Dermis microvascular lymphatic vessel endothelial cell (primary cell): ENCODE data around the gene IL1RL2. TPM values are rescaled to one million over a fixed set of nuclear protein-coding genes. Genes with fewer than 3 reads are reported as not detected.

Source experiments
- DNase-seq, 2 donors: peaks; one replicate each; pipeline versions ENCODE4 v3.0.0 to v3.0.0-alpha.2; 2010; ENCODE audit warnings: low read depth in 2 of 2
- total RNA-seq: library from RNA; depleted of rRNA; stranded (reverse); fragments of >200 nt; gene quantifications from 2 replicates; pipeline ENCODE4 v1.2.1, GENCODE V29; 2014

The IL1RL2 gene
- total RNA-seq, 1 donor from 2014 or later: 0.13 TPM

- no peak for DNase-seq
Measured at GRCh38 chr2:102264952-102265351, 78.1 kb downstream of the IL1RL2 start.

- DNase-seq: no peak
Measured at GRCh38 chr2:102266204-102266603, 79.4 kb downstream of the IL1RL2 start.

- no peak for DNase-seq
Measured at GRCh38 chr2:102267774-102268173, 81.0 kb downstream of the IL1RL2 start.

GRCh38 chr2:102268510-102269199 is 81.8 kb downstream of the IL1RL2 start:
- no peak for DNase-seq

DNA sequence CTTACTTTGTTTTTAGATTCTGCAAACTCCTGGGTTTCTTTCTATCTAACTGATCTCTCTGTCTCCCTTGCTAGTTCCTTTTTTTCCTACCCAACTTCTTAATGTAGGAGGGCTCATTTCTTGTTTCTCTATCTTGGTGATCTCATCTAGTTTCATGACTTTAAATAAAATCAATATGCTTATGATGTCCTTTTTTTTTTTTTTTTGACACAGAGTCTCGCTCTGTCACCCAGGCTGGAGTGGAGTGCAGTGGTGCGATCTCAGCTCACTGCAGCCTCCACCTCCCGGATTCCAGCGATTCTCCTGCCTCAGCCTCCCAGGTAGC is 82.3 kb downstream of the IL1RL2 start:
- no peak for DNase-seq

- DNase-seq: no peak
Measured at GRCh38 chr2:102271844-102272243, 85.0 kb downstream of the IL1RL2 start.

GRCh38 chr2:102273619-102274211 is 86.9 kb downstream of the IL1RL2 start:
- peak in 1 of 2 donors; percentile 59 for DNase-seq

DNA sequence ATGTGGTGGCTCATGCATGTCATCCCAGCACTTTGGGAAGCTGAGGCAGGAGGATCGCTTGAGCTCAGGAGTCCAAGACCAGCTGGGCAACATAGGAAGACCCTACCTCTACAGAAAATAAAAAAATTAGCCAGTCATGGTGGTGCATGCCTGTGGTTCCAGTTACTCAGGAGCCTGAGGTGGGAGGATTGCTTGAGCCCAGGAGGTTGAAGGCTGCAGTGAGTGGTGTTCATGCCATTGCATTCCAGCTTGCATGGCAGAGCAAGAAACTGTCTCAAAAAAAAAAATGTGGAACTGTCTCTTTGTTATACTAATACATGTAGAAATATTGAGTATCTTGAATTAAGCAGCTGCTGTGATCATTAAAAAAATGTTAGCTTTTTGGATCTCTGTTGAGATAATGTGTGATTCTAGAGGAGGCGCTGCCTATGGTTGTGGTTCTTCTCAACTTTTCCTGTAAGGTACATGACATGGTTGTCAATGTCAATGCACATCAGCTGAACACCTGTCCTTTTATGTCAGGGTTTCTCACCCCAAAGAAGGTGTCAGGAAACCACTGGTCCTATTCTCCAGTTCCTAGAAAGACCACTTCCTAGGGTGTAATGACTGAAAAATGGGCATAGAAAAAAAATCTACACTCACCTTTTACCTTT is 89.9 kb downstream of the IL1RL2 start:
- no peak for DNase-seq

DNA sequence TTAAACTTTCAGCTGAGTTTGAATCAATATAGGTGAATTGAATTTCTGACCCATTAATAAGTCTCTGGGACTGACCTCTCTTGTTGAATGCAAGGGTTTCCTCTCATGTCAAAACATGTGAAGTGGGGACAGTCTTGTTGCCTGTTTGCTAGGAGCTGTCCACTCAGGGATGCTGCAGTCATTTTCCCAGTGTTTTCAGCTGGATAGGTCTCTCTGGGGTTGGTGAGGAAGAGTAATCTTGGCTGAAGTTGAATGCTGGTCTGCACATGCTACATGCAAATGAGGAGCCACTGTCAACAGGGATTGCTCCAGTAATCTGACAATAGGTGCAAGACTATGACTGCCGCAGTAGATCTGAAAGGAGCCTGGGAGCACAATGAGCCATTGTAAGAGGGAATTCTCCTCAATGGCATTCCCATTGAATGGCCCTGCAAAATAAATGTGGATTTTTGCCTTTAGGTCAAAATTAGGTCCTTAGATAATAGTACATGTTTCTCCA is 90.4 kb downstream of the IL1RL2 start:
- DNase-seq: no peak

DNA sequence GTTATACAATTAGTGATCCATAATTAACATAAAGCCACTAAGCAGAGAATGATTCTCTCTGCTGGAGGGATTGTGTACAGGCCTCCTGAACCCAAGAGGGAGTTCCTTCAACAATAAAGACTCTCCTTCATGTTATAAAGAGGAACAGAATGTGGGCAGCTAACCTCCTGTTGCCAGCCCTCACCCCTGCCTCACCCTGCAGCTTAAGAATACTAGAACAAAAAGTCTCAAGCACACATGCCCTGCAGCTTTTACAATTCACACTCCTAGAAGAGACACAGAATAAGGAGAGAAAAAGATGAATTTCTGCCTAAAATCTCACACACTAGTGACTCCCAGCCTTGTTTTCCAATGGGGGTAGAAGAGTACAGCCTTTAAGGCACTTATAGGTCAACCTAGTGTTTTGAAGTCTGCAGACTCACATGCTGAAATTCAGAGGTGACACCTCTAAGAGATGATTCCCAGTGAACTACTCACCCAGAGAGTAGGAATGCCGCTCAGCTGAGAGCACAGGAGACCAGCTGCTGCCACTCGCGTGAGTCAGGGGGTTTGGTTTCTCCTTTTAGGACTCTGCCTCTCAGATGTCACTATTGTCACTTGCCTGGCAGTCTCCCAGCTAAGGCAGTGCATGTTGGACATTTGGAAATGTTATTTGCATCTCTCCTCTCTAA is 92.0 kb downstream of the IL1RL2 start:
- no peak for DNase-seq

GRCh38 chr2:102279391-102279735 is 92.5 kb downstream of the IL1RL2 start:
- no peak for DNase-seq

GRCh38 chr2:102282678-102283091 is 95.9 kb downstream of the IL1RL2 start:
- DNase-seq: no peak

DNA sequence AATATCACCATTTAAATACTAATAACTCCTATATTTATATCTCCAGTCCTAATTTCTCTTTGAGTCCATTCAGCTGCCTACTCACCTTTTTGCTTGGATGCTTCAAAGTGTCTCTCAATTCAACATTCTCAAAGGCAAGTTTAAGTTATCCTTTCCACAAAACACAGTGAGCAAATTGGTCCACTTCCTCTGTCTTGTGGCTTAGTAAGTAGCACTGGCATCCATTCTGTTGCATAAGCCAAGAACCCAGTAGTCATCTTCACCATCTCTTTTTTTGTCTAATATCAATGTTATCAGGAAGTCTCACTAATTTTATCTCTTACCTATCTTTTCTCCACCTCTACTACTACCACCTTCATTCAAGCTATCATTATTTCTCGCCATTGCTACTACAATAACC is 97.2 kb downstream of the IL1RL2 start:
- no peak for DNase-seq

- no peak for DNase-seq
Measured at GRCh38 chr2:102284611-102285010, 97.8 kb downstream of the IL1RL2 start.

GRCh38 chr2:102285368-102285767 is 98.5 kb downstream of the IL1RL2 start:
- no peak for DNase-seq

GRCh38 chr2:102286041-102286440 is 99.2 kb downstream of the IL1RL2 start:
- no peak for DNase-seq

- DNase-seq: no peak
Measured at GRCh38 chr2:102289129-102289528, 102.3 kb downstream of the IL1RL2 start.

Other genes starting within 250 kb of the IL1RL2 start
- gene IL1R2, start 195.1 kb upstream of the IL1RL2 start, total RNA-seq: 0.76 TPM in 1 of 2 replicates, not detected in the other
- 7.2 and 46.9 TPM in 2 replicates for gene IL1R1, start 44.3 kb upstream of the IL1RL2 start, total RNA-seq
- gene IL1RL1, start 124.5 kb downstream of the IL1RL2 start, total RNA-seq: 0.13 and 0.90 TPM in 2 replicates
- 0.25 and 0.51 TPM in 2 replicates for gene IL18R1, start 168.8 kb downstream of the IL1RL2 start, total RNA-seq
- gene IL18RAP, start 236.1 kb downstream of the IL1RL2 start, total RNA-seq: not detected in 2 replicates